Pancreas (tissue), 10 donors: ENCODE results near the gene ABHD10. TPM values are rescaled to one million over a fixed set of nuclear protein-coding genes. Genes with fewer than 3 reads are reported as not detected.

Experiments
- ATAC-seq, 4 donors: fragments of 200-7000 bp; cut with Tn5 transposase; one replicate each; pipeline versions ENCODE4 v1.8.0 to v1.9.1; 2020; ENCODE audit warnings: mild to moderate bottlenecking in 4 of 4, moderate library complexity in 4 of 4
- DNase-seq, 6 donors: peaks; one replicate each; pipeline ENCODE4 v3.0.0-alpha.2; 2020
- FAIRE-seq: peaks from 2 replicates; lab custom pipeline; 2012; peaks lifted over from hg19 to GRCh38; lab: Jason Lieb, UNC
- H3K27ac ChIP-seq, 4 donors: fragments of 200-600 bp; sonication (generic); 1 replicate in 3 of 4; 2 replicates in 1 of 4; pipeline versions ENCODE4 v1.5.0 to v1.8.0; 2020
- H3K27me3 ChIP-seq, 4 donors: fragments of 200-600 bp; one replicate each; pipeline ENCODE4 v1.8.0; 2021
- H3K36me3 ChIP-seq, 3 donors: fragments of 200-600 bp; sonication (generic) in 1 of 3; one replicate each; pipeline versions ENCODE4 v1.5.0 to v1.8.0; 2020 to 2021
- H3K4me1 ChIP-seq, 3 donors: fragments of 200-600 bp; one replicate each; pipeline ENCODE4 v1.8.0; 2021
- H3K4me3 ChIP-seq, 4 donors: fragments of 200-600 bp; sonication (generic) in 2 of 4; one replicate each; pipeline versions ENCODE4 v1.5.0 to v1.8.0; 2020 to 2021
- H3K9me3 ChIP-seq, 4 donors: fragments of 200-600 bp; one replicate each; pipeline ENCODE4 v1.8.0; 2021
- WGBS, 2 donors: extraction: QIAGEN DNeasy Blood & Tissue Kit; methylation state at CpG; one replicate each; pipeline ENCODE4 v1.1.7; 2013; 5-methylcytosine and 5-hydroxymethylcytosine counted together
- intact Hi-C, 3 donors: fragments of 100-400 bp; cut with DNase I; formaldehyde crosslinking; loops; one replicate each; pipeline versions ENCODE4 v1.11.1 to v1.14.2; 2022
- polyA plus RNA-seq, 2 donors: library from polyadenylated mRNA; stranded (reverse); fragments of 200-250 nt; gene quantifications; one replicate each; pipeline ENCODE4 v1.2.3, GENCODE V29; 2013
- total RNA-seq, 6 donors: library from RNA; stranded (reverse); fragmentation: NEBNext Ultra II Directional in 4 of 6; extraction: Animal tissue kit (Norgen Biotek cat#: 25700) in 4 of 6; gene quantifications; one replicate each; pipeline versions ENCODE4 v1.2.1 to v1.2.4, GENCODE V29; 2021 to 2023
- TF ChIP-seq, protein P1 (sequence below), 4 donors: fragments of 200-600 bp; sonication (generic) in 3 of 4; IDR thresholded peaks; one replicate each; pipeline versions ENCODE4 v1.5.0 to v1.8.0; 2021; ENCODE audit warnings: antibody characterized with exemption in 4 of 4
- donor health status: healthy with polysubstance abuse.
- donor health status: DM: no; HTN: no; CAD: no; lungs with moderate emphysema.
- donor health status: DM: no; HTN: no; CAD: no.
- donor health status: control.
- donor health status: control.
- donor health status: Bipolar disorder and iron deficiency.
- donor health status: DM: yes; HTN: yes; CAD: no.
- donor health status: DM: no; HTN: no; CAD: no.
- donor health status: DM: no; HTN: no; CAD: no.
- donor health status: DM: yes; HTN: yes; CAD: no.

The ABHD10 gene
- total and polyA plus RNA-seq, 8 donors, result 10.3 to 19.5 (median 13.6) TPM

DNA sequence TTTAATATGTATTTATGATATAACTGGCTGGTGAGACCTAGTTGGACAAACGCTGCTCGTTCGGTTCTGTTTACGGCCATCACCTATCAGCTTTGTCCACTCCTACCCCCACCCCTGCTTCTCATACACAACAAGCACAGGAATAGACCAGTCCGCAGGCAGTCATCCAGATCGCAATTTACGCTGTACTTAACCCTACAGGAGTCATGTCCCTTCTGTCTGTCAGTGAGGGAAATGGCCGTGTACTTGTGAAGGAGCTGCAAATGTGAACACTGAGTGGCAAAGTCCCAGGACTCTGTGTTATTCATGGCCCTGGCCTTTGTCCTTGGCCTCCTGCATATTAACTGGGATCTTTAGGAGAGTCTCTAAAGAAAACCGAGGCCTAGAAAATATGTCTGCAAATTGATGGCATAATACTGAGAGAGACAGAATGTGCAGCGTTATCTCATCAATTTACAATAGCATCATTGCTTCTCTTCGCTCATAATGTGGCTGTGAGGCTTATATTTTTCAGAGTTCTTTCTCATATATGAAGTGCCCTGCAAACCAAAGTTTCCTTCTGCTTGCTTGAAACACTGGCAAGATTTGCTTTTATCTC is 7.2 kb upstream of the ABHD10 start:
- WGBS, 2 donors, result 77 to 82% methylated on average over 11 of the region's 11 CpGs
- no peaks in the 10 kb centered on the region for H3K36me3 ChIP-seq
- no peaks in the 10 kb centered on the region for H3K9me3 ChIP-seq
- ATAC-seq, result peak in 1 of 4 donors; percentile 31
- intact Hi-C loops, result no loop called here
- no peak for DNase-seq
- TF ChIP-seq, protein P1, sequence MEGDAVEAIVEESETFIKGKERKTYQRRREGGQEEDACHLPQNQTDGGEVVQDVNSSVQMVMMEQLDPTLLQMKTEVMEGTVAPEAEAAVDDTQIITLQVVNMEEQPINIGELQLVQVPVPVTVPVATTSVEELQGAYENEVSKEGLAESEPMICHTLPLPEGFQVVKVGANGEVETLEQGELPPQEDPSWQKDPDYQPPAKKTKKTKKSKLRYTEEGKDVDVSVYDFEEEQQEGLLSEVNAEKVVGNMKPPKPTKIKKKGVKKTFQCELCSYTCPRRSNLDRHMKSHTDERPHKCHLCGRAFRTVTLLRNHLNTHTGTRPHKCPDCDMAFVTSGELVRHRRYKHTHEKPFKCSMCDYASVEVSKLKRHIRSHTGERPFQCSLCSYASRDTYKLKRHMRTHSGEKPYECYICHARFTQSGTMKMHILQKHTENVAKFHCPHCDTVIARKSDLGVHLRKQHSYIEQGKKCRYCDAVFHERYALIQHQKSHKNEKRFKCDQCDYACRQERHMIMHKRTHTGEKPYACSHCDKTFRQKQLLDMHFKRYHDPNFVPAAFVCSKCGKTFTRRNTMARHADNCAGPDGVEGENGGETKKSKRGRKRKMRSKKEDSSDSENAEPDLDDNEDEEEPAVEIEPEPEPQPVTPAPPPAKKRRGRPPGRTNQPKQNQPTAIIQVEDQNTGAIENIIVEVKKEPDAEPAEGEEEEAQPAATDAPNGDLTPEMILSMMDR (IDR thresholded peaks at IDR 0.05), result no peak
- peaks cover 0 to 6% (median 0%) of the 10 kb centered on the region in 3 donors for H3K4me1 ChIP-seq
- FAIRE-seq, result no peak
- H3K4me3 ChIP-seq, result no peak overlapping the region
- no peak overlapping the region for H3K27ac ChIP-seq
- no peaks in the 10 kb centered on the region for H3K27me3 ChIP-seq

DNA sequence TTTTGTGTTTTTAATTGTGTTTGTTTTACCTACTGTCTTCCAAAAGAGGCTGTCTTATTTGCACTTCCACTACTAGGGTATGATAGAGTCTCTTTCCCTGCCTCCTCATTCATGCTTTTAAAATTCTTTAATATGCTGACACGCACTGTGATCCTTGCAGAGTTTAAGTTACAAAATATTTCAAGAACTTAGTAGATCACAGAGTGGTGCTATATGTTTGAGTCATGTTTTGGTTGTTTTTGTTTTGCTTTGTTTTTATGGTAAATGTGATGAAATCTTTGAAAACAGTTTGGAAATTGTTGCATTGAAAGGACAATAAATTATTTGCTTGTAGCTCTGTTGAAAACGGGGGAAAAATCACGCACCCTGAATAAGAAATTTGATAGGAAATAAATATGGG is 5.9 kb upstream of the ABHD10 start:
- WGBS, 2 donors, result 49 to 94% methylated on average over 3 of the region's 3 CpGs
- Histone ChIP-seq H3K4me3 (no peak overlapping the region), H3K27ac (no peak overlapping the region), H3K9me3 (no peaks in the 10 kb centered on the region), H3K36me3 (no peaks in the 10 kb centered on the region), H3K4me1 (no peaks in the 10 kb centered on the region), H3K27me3 (no peaks in the 10 kb centered on the region)
- no peak for DNase-seq
- intact Hi-C loops, result no loop called here
- ATAC-seq, result no peak
- no peak for FAIRE-seq
- TF ChIP-seq, protein P1 (IDR thresholded peaks at IDR 0.05), result no peak

DNA sequence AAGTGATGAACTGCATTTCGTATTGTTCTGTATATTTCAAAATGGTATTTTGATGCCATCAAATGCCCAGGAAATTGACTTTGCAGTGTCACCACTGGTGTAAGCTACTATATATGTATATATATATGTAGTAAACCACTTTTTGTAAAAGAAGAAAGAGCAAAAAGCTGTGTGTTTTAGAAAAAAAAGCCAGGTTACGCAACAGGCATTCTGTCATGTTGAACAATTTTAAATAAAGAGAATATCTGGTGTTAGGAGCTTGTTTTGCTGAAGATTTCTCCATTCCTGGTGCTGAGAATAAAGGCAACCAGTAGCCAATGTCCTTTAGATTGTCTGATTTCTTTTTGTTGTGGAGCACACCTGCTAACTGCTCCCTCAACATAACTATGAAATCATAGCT is 3.7 kb upstream of the ABHD10 start:
- TF ChIP-seq, protein P1 (IDR thresholded peaks at IDR 0.05), result no peak
- Histone ChIP-seq H3K27me3 (no peaks in the 10 kb centered on the region), H3K4me1 (peaks cover 0 to 8% (median 7%) of the 10 kb centered on the region in 3 donors), H3K36me3 (no peaks in the 10 kb centered on the region), H3K9me3 (no peaks in the 10 kb centered on the region), H3K27ac (no peak overlapping the region), H3K4me3 (no peak overlapping the region)
- 76 to 92% methylated on average over 2 of the region's 2 CpGs for WGBS, 2 donors
- intact Hi-C loops, result no loop called here
- no peak for ATAC-seq
- no peak for FAIRE-seq
- no peak for DNase-seq

DNA sequence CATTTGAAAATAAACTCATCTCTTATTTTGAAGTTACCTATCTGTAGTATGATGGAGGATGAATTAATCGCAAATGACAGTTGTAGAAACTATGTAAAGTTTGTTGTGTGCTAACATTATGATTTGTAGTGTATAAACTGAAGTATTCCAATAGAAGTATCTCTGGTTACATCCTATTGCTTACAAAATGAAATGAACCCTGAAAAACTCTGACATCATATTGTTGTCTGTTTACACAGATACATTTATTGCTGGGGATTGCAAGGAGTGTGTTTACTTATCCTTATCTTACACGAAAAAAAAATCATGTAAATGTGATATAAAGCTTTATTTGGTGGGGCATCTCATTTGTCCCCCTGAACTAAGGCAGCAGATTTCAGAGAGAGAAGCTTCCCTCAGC is 2.6 kb upstream of the ABHD10 start:
- no peak for ATAC-seq
- H3K27me3 ChIP-seq, result no peaks in the 10 kb centered on the region
- H3K9me3 ChIP-seq, result no peaks in the 10 kb centered on the region
- H3K4me3 ChIP-seq, result no peak overlapping the region
- DNase-seq, result no peak
- no peak overlapping the region for H3K27ac ChIP-seq
- intact Hi-C loops, result no loop called here
- no peak for FAIRE-seq
- WGBS, 2 donors, result 51 to 58% methylated on average over 2 of the region's 2 CpGs
- TF ChIP-seq, protein P1 (IDR thresholded peaks at IDR 0.05), result no peak
- no peaks in the 10 kb centered on the region for H3K36me3 ChIP-seq
- peaks cover 0 to 19% (median 18%) of the 10 kb centered on the region in 3 donors for H3K4me1 ChIP-seq

DNA sequence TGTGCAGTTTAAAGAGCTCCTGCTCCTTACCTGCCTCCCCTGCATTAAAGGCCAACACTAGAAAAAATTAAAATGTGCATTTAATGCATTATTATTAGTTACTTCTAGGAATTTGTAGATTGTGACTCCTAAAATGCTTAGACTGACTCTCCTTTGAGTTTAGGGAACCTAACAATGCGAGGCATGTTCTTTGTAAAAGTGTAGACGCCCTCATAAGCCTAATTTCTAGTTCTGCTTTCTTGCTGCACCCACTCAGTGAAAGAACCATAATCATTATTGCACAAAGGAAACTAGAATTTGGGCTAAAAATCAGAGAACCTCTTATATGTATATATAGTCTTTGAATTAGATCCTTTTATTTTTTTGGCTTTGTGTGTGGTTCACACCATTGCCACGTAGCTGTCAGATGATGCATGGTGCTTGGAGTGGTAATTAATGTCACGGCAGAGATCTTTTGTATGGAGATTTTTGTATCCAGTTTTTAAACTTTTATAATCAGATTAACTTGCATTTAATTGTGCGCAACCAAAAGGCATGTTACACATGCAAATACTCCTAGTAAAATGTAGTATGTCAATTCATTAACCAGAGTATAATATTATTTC is 710 bp downstream of the ABHD10 start:
- intact Hi-C loops, result no loop called here
- WGBS, 2 donors, result 12% methylated on average over 5 of the region's 5 CpGs
- Histone ChIP-seq H3K27ac (peak overlapping the region; percentile 62 to 80 (median 74)), H3K9me3 (no peaks in the 10 kb centered on the region), H3K4me3 (peak overlapping the region; percentile 68 to 90 (median 82)), H3K4me1 (peaks cover 0 to 33% (median 30%) of the 10 kb centered on the region in 3 donors), H3K27me3 (no peaks in the 10 kb centered on the region), H3K36me3 (no peaks in the 10 kb centered on the region)
- DNase-seq (no peak), FAIRE-seq (peak; percentile 23), ATAC-seq (peak in 3 of 4 donors; percentile 15 to 30 (median 28))
- TF ChIP-seq, protein P1 (IDR thresholded peaks at IDR 0.05), result no peak
